ENCODE measurements around the gene PPP2R1B.
"Not testable (repeated sequence)": the region's sequence is repeated elsewhere in the genome, so short reads cannot be mapped to it uniquely, and the experiment has no call there.

The PPP2R1B gene

GRCh38 chr11:111782109-111782741, 16.0 kb upstream of the PPP2R1B start:
- no peak for DNase-seq (ENCODE audit: low spot score)

- DNase-seq (ENCODE audit: low spot score): no peak
Measured at GRCh38 chr11:111779118-111779517, 12.9 kb upstream of the PPP2R1B start.

GRCh38 chr11:111778047-111778558, 11.9 kb upstream of the PPP2R1B start:
- no peak for DNase-seq (ENCODE audit: low spot score)

- peak; percentile 60 for DNase-seq (ENCODE audit: low spot score)
Measured at GRCh38 chr11:111777094-111778046, 11.2 kb upstream of the PPP2R1B start.

- no peak for DNase-seq (ENCODE audit: low spot score)
Measured at GRCh38 chr11:111776398-111777093, 10.4 kb upstream of the PPP2R1B start.

- no peak for DNase-seq (ENCODE audit: low spot score)
Measured at GRCh38 chr11:111774955-111775710, 8.9 kb upstream of the PPP2R1B start.

GRCh38 chr11:111772535-111772934, 6.3 kb upstream of the PPP2R1B start:
- DNase-seq (ENCODE audit: low spot score): no peak

- not testable (repeated sequence) for DNase-seq (ENCODE audit: low spot score)
Measured at GRCh38 chr11:111771205-111771604, 5.0 kb upstream of the PPP2R1B start.

- DNase-seq (ENCODE audit: low spot score): no peak
Measured at GRCh38 chr11:111770581-111771134, 4.5 kb upstream of the PPP2R1B start.

- DNase-seq (ENCODE audit: low spot score): no peak
Measured at GRCh38 chr11:111766834-111767142, 599 bp upstream of the PPP2R1B start.

GRCh38 chr11:111765320-111765983, 737 bp downstream of the PPP2R1B start:
- DNase-seq (ENCODE audit: low spot score): no peak

- DNase-seq (ENCODE audit: low spot score): no peak
Measured at GRCh38 chr11:111764621-111765020, 1.6 kb downstream of the PPP2R1B start.

GRCh38 chr11:111762981-111763643, 3.1 kb downstream of the PPP2R1B start:
- no peak for DNase-seq (ENCODE audit: low spot score)

GRCh38 chr11:111762526-111762925, 3.7 kb downstream of the PPP2R1B start:
- DNase-seq (ENCODE audit: low spot score): no peak

GRCh38 chr11:111761036-111761435, 5.2 kb downstream of the PPP2R1B start:
- no peak for DNase-seq (ENCODE audit: low spot score)

- no peak for DNase-seq (ENCODE audit: low spot score)
Measured at GRCh38 chr11:111759778-111760407, 6.3 kb downstream of the PPP2R1B start.

- DNase-seq (ENCODE audit: low spot score): no peak
Measured at GRCh38 chr11:111759376-111759775, 6.8 kb downstream of the PPP2R1B start.

- DNase-seq (ENCODE audit: low spot score): no peak
Measured at GRCh38 chr11:111756097-111756496, 10.1 kb downstream of the PPP2R1B start.

- no peak for DNase-seq (ENCODE audit: low spot score)
Measured at GRCh38 chr11:111749646-111750045, 16.5 kb downstream of the PPP2R1B start.
